HEK293 (cell line): ENCODE results near the gene FXYD6.
A peak's percentile ranks its signal among the peaks of the same experiment; 100 is the strongest.

ENCODE experiments used
- CTCF ChIA-PET: fragments of 350-600 bp; formaldehyde crosslinking; extraction: SDS; loops from one replicate; lab custom pipeline; 2021; ENCODE audit warnings: antibody characterized with exemption; lab: Yijun Ruan, JAX
- POLR2A ChIA-PET: fragments of 300-600 bp; formaldehyde crosslinking; extraction: SDS; loops from one replicate; lab custom pipeline; 2020; ENCODE audit warnings: antibody characterized with exemption, inconsistent platforms; lab: Yijun Ruan, JAX
- H3K27ac ChIP-seq: fragments of 200-500 bp; sonication (Bioruptor generic); 2 replicates; pipeline ENCODE4 v1.5.1; 2014; ENCODE audit warnings: low read depth, low read length, control low read depth, inconsistent platforms; ENCODE audit errors: extremely low read depth
- H3K36me3 ChIP-seq, 2 experiments: fragments of 200-500 bp in 1 of 2; sonication (Bioruptor generic) in 1 of 2; 1 replicate in 1 of 2; 2 replicates in 1 of 2; pipeline ENCODE4 v1.5.1; 2014 to 2017; ENCODE audit warnings: inconsistent platforms in 2 of 2, low read length in 2 of 2; ENCODE audit not compliant: control insufficient read depth in 2 of 2, insufficient read depth in 1 of 2
- H3K4me1 ChIP-seq: fragments of 200-500 bp; sonication (Bioruptor generic); 2 replicates; pipeline ENCODE4 v1.5.1; 2014; ENCODE audit warnings: mild to moderate bottlenecking, low read length, inconsistent platforms; ENCODE audit not compliant: control insufficient read depth, insufficient read depth
- H3K4me3 ChIP-seq: 2 replicates; pipeline ENCODE4 v1.5.1; 2011; ENCODE audit warnings: low read depth, mild to moderate bottlenecking, control low read depth, low read length, moderate library complexity
- H3K9me3 ChIP-seq: fragments of 200-500 bp; sonication (Bioruptor generic); 2 replicates; pipeline ENCODE4 v1.5.1; 2014; ENCODE audit warnings: low read depth, low read length, inconsistent platforms; ENCODE audit not compliant: control insufficient read depth, insufficient read depth
- GFI1B ChIP-seq: fragments of 450-650 bp; formaldehyde crosslinking; IDR thresholded peaks from 2 replicates; pipeline ENCODE4 v1.5.1; 2016; ENCODE audit warnings: missing biosample characterization, missing genetic modification characterization
- HOXA7 ChIP-seq: sonication (generic); formaldehyde crosslinking; IDR thresholded peaks from 2 replicates; pipeline ENCODE4 v1.8.1; 2022; ENCODE audit warnings: missing genetic modification reagents, borderline replicate concordance
- SCRT1 ChIP-seq: fragments of 450-650 bp; formaldehyde crosslinking; IDR thresholded peaks from 2 replicates; pipeline ENCODE4 v1.5.1; 2016; ENCODE audit warnings: missing biosample characterization, missing genetic modification characterization, borderline replicate concordance
- TRIM28 ChIP-seq: IDR thresholded peaks from 2 replicates; pipeline ENCODE4 v1.6.1; 2011; ENCODE audit warnings: low read length, control low read depth, borderline replicate concordance
- ZBTB1 ChIP-seq: fragments of 450-650 bp; formaldehyde crosslinking; IDR thresholded peaks from 2 replicates; pipeline ENCODE4 v1.5.1; 2016; ENCODE audit warnings: missing biosample characterization, missing genetic modification characterization
- ZBTB49 ChIP-seq: fragments of 450-650 bp; formaldehyde crosslinking; IDR thresholded peaks from 2 replicates; pipeline ENCODE4 v1.5.1; 2016; ENCODE audit warnings: missing biosample characterization, missing genetic modification characterization, low read depth
- ZFP37 ChIP-seq: fragments of 450-650 bp; formaldehyde crosslinking; IDR thresholded peaks from 2 replicates; pipeline ENCODE4 v1.5.1; 2016; ENCODE audit warnings: missing biosample characterization, missing genetic modification characterization
- ZNF157 ChIP-seq: fragments of 450-650 bp; formaldehyde crosslinking; IDR thresholded peaks from 2 replicates; pipeline ENCODE4 v1.5.1; 2016; ENCODE audit warnings: missing biosample characterization, missing genetic modification characterization
- ZNF169 ChIP-seq: fragments of 450-650 bp; formaldehyde crosslinking; IDR thresholded peaks from 2 replicates; pipeline ENCODE4 v1.5.1; 2016; ENCODE audit warnings: missing biosample characterization, missing genetic modification characterization
- ZNF223 ChIP-seq: fragments of 450-650 bp; formaldehyde crosslinking; IDR thresholded peaks from 2 replicates; pipeline ENCODE4 v1.5.1; 2016; ENCODE audit warnings: missing biosample characterization, missing genetic modification characterization
- ZNF266 ChIP-seq: fragments of 450-650 bp; formaldehyde crosslinking; IDR thresholded peaks from 2 replicates; pipeline ENCODE4 v1.5.1; 2016; ENCODE audit warnings: missing biosample characterization, missing genetic modification characterization, low read depth
- ZNF514 ChIP-seq: fragments of 450-650 bp; formaldehyde crosslinking; IDR thresholded peaks from 2 replicates; pipeline ENCODE4 v1.5.1; 2016; ENCODE audit warnings: missing biosample characterization, missing genetic modification characterization
- ZNF521 ChIP-seq: fragments of 450-650 bp; formaldehyde crosslinking; IDR thresholded peaks from 2 replicates; pipeline ENCODE4 v1.5.1; 2017; ENCODE audit warnings: missing biosample characterization, mild to moderate bottlenecking, missing genetic modification characterization
- ZNF664 ChIP-seq: fragments of 450-650 bp; formaldehyde crosslinking; IDR thresholded peaks from 2 replicates; pipeline ENCODE4 v1.5.1; 2016; ENCODE audit warnings: missing biosample characterization, missing genetic modification characterization
- ZNF692 ChIP-seq: fragments of 450-650 bp; formaldehyde crosslinking; IDR thresholded peaks from 2 replicates; pipeline ENCODE4 v1.5.1; 2016; ENCODE audit warnings: missing biosample characterization, missing genetic modification characterization
- ZNF843 ChIP-seq: fragments of 450-650 bp; formaldehyde crosslinking; IDR thresholded peaks from 2 replicates; pipeline ENCODE4 v1.5.1; 2016; ENCODE audit warnings: missing biosample characterization, missing genetic modification characterization
- ZSCAN16 ChIP-seq: fragments of 450-650 bp; formaldehyde crosslinking; IDR thresholded peaks from 2 replicates; pipeline ENCODE4 v1.5.1; 2016; ENCODE audit warnings: missing biosample characterization, missing genetic modification characterization
- TF ChIP-seq, protein P1 (sequence below): fragments of 450-650 bp; formaldehyde crosslinking; IDR thresholded peaks from 2 replicates; pipeline ENCODE4 v1.5.1; 2016; ENCODE audit warnings: missing biosample characterization, missing genetic modification characterization
- TF ChIP-seq, protein P2 (sequence below): fragments of 450-650 bp; formaldehyde crosslinking; IDR thresholded peaks from 2 replicates; pipeline ENCODE4 v1.5.1; 2016; ENCODE audit warnings: missing biosample characterization, missing genetic modification characterization
- TF ChIP-seq, protein P3 (sequence below): fragments of 450-650 bp; formaldehyde crosslinking; IDR thresholded peaks from 2 replicates; pipeline ENCODE4 v1.5.1; 2017; ENCODE audit warnings: missing biosample characterization, missing genetic modification characterization

The FXYD6 gene

DNA sequence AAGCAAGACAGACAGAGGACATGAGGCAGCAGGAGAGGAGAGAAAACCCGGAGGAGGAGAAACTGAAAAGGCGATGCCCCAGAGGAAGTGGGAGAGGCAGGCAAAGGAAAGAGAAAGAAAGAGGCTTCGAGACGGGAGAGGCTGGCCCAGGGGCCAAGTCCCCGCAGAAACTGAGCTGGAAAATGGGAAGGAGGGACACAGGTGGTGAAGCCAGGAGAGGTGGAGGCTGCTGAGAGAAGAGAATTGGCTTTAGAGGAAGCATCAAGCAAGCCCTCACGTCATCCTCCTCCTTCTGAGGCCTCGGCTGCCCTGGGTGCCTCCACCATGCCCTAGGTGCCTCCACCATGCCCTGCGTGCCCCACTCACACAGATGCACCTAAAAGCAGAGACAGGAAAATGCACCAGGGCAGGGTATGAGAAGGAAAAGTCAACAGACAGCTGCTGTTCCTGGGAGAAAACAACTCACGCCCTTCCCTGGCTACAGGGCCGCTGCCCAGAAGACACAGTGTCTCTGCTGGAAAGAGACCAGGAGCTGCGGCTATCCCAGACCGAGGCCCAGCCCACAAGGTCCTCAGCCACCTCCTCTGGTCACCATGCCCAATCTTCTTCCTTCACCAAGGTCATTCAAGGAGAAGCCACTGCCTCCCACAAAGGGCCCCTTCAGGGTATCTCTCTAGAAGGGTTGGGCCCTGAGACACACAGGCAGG, 14.3 kb downstream of the FXYD6 start:
- H3K4me1 ChIP-seq = peaks cover 4% of the 10 kb centered on the region
- no peak overlapping the region; the same call in 1 of the 2 replicates for H3K27ac ChIP-seq
- POLR2A ChIA-PET = interaction anchor here (2.0 kb wide), 1 partner anchor 14 kb away, joined by 12 read pairs; the partner anchor contains the start of gene FXYD6
- no peak overlapping the region for H3K4me3 ChIP-seq
- TF ChIP-seq, protein P1, sequence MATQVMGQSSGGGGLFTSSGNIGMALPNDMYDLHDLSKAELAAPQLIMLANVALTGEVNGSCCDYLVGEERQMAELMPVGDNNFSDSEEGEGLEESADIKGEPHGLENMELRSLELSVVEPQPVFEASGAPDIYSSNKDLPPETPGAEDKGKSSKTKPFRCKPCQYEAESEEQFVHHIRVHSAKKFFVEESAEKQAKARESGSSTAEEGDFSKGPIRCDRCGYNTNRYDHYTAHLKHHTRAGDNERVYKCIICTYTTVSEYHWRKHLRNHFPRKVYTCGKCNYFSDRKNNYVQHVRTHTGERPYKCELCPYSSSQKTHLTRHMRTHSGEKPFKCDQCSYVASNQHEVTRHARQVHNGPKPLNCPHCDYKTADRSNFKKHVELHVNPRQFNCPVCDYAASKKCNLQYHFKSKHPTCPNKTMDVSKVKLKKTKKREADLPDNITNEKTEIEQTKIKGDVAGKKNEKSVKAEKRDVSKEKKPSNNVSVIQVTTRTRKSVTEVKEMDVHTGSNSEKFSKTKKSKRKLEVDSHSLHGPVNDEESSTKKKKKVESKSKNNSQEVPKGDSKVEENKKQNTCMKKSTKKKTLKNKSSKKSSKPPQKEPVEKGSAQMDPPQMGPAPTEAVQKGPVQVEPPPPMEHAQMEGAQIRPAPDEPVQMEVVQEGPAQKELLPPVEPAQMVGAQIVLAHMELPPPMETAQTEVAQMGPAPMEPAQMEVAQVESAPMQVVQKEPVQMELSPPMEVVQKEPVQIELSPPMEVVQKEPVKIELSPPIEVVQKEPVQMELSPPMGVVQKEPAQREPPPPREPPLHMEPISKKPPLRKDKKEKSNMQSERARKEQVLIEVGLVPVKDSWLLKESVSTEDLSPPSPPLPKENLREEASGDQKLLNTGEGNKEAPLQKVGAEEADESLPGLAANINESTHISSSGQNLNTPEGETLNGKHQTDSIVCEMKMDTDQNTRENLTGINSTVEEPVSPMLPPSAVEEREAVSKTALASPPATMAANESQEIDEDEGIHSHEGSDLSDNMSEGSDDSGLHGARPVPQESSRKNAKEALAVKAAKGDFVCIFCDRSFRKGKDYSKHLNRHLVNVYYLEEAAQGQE = no peak
- TF ChIP-seq ZBTB49 (tag by site-specific recombination) (no peak), ZNF521 (tag by site-specific recombination) (no peak), ZNF843 (tag by site-specific recombination) (no peak), HOXA7 (CRISPR knock-in tag) (no peak), ZNF157 (no peak), ZFP37 (tag by site-specific recombination) (no peak), ZNF514 (tag by site-specific recombination) (no peak), ZNF266 (tag by site-specific recombination) (no peak), ZNF169 (tag by site-specific recombination) (no peak), GFI1B (tag by site-specific recombination) (no peak)
- TF ChIP-seq, protein P2, sequence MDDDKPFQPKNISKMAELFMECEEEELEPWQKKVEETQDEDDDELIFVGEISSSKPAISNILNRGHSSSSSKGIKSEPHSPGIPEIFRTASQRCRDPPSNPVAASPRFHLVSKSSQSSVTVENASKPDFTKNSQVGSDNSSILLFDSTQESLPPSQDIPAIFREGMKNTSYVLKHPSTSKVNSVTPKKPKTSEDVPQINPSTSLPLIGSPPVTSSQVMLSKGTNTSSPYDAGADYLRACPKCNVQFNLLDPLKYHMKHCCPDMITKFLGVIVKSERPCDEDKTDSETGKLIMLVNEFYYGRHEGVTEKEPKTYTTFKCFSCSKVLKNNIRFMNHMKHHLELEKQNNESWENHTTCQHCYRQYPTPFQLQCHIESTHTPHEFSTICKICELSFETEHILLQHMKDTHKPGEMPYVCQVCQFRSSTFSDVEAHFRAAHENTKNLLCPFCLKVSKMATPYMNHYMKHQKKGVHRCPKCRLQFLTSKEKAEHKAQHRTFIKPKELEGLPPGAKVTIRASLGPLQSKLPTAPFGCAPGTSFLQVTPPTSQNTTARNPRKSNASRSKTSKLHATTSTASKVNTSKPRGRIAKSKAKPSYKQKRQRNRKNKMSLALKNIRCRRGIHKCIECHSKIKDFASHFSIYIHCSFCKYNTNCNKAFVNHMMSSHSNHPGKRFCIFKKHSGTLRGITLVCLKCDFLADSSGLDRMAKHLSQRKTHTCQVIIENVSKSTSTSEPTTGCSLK (tag by site-specific recombination) = no peak
- CTCF ChIA-PET = interaction anchor here (0.6 to 2.2 kb wide), 3 partner anchors 17 to 85 kb away, joined by 4 to 12 read pairs (median 4); no protein-coding TSS in a partner anchor
- no peaks in the 10 kb centered on the region for H3K9me3 ChIP-seq
- no peaks in the 10 kb centered on the region for H3K36me3 ChIP-seq

- ChIA-PET POLR2A (interaction anchor here (2.0 kb wide), 1 partner anchor 15 kb away, joined by 12 read pairs; the partner anchor contains the start of gene FXYD6), CTCF (interaction anchor here (0.5 to 2.2 kb wide), 7 partner anchors 17 to 342 kb away, joined by 3 to 12 read pairs (median 4); no protein-coding TSS in a partner anchor)
- no peaks in the 10 kb centered on the region for H3K36me3 ChIP-seq
- H3K9me3 ChIP-seq = no peaks in the 10 kb centered on the region
- peaks cover 4% of the 10 kb centered on the region for H3K4me1 ChIP-seq
- no peak overlapping the region for H3K4me3 ChIP-seq
- no peak overlapping the region; the same call in 1 of the 2 replicates for H3K27ac ChIP-seq
- no peak for TF ChIP-seq ZBTB1
- TF ChIP-seq ZNF223 (tag by site-specific recombination) = no peak
- TF ChIP-seq ZNF664 (tag by site-specific recombination) = peak; percentile 88
- TF ChIP-seq TRIM28 = peak; percentile 39; the same call in 1 of the 2 replicates
- TF ChIP-seq, protein P3, sequence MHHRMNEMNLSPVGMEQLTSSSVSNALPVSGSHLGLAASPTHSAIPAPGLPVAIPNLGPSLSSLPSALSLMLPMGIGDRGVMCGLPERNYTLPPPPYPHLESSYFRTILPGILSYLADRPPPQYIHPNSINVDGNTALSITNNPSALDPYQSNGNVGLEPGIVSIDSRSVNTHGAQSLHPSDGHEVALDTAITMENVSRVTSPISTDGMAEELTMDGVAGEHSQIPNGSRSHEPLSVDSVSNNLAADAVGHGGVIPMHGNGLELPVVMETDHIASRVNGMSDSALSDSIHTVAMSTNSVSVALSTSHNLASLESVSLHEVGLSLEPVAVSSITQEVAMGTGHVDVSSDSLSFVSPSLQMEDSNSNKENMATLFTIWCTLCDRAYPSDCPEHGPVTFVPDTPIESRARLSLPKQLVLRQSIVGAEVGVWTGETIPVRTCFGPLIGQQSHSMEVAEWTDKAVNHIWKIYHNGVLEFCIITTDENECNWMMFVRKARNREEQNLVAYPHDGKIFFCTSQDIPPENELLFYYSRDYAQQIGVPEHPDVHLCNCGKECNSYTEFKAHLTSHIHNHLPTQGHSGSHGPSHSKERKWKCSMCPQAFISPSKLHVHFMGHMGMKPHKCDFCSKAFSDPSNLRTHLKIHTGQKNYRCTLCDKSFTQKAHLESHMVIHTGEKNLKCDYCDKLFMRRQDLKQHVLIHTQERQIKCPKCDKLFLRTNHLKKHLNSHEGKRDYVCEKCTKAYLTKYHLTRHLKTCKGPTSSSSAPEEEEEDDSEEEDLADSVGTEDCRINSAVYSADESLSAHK (tag by site-specific recombination) = no peak
- peak; percentile 82 for TF ChIP-seq ZNF692
- no peak for TF ChIP-seq ZSCAN16 (tag by site-specific recombination)
- TF ChIP-seq SCRT1 (tag by site-specific recombination) = 0 out of 2 replicates have a peak, but pooled peaks have one; percentile 28
Observed at GRCh38 chr11:117861151-117862018, 15.1 kb downstream of the FXYD6 start.
